Measurements from ENCODE around the gene VWCE. TPM values are rescaled to one million over a fixed set of nuclear protein-coding genes. Genes with fewer than 3 reads are reported as not detected.

The VWCE gene
- total RNA-seq, 2 experiments from 2014 or later, result 5.2 to 6.8 TPM

DNA sequence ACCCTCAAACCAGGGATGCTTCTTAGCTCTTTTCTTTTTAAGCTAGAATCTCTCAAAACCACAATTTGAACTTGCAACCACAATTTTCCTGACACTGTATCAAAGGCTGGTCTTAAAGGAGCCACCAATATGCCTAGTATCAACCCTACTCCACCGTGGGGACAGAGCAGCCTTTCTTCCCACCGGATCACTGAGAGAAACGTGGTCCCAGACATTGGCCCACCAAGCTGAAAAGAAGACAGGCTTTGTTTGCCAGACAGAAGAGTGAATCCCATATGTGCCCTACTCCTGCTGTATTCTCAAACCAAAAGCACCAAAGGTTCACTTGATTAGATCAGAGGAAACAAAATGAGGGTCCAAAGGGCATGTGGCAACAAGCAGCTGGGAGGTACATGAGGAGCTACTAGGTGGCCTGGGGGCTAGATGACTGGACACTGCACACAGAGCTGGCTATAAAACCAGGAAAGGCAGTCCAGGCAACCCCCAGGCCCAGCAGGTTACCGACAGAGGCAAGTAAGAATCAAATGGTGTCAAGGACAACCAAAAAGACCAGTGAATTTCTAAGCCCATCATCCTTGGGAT is 3.6 kb upstream of the VWCE start:
- H3K27ac Mint-ChIP-seq, result no peak overlapping the region
- H3K4me3 Mint-ChIP-seq, result no peak overlapping the region
- ChIA-PET POLR2A (interaction anchor here (0.5 kb wide), 1 partner anchor 13 kb away, joined by 3 read pairs; no protein-coding TSS in a partner anchor), CTCF (interaction anchor here (0.8 to 1.6 kb wide), 5 partner anchors 11 to 1002 kb away, joined by 4 to 7 read pairs (median 5); no protein-coding TSS in a partner anchor)
- ATAC-seq, result no peak
- peaks cover 4% of the 10 kb centered on the region for H3K27me3 Mint-ChIP-seq
- no peaks in the 10 kb centered on the region for H3K9me3 Mint-ChIP-seq (ENCODE audit: low read depth)
- no peak for DNase-seq
- peaks cover 60% of the 10 kb centered on the region for H3K36me3 Mint-ChIP-seq (ENCODE audit: low read depth)
- H3K4me1 Mint-ChIP-seq, result peaks cover 27% of the 10 kb centered on the region
- intact Hi-C loops (cut with DNase I, micrococcal nuclease), result loop anchor here in 1 of 2 experiments (10.0 kb wide), 1 partner anchor 464 kb away; no protein-coding TSS in a partner anchor

- H3K27ac Mint-ChIP-seq, result no peak overlapping the region
- H3K4me3 Mint-ChIP-seq, result no peak overlapping the region
- DNase-seq, result no peak
- ATAC-seq, result no peak
- peaks cover 9% of the 10 kb centered on the region for H3K27me3 Mint-ChIP-seq
- ChIA-PET CTCF (no interaction called here), POLR2A (no interaction called here)
- H3K4me1 Mint-ChIP-seq, result peaks cover 33% of the 10 kb centered on the region
- peaks cover 54% of the 10 kb centered on the region for H3K36me3 Mint-ChIP-seq (ENCODE audit: low read depth)
- intact Hi-C loops (cut with DNase I, micrococcal nuclease), result loop anchor here in 1 of 2 experiments (10.0 kb wide), 1 partner anchor 463 kb away; no protein-coding TSS in a partner anchor
- no peaks in the 10 kb centered on the region for H3K9me3 Mint-ChIP-seq (ENCODE audit: low read depth)
Observed at GRCh38 chr11:61297746-61298145, 2.6 kb upstream of the VWCE start.

DNA sequence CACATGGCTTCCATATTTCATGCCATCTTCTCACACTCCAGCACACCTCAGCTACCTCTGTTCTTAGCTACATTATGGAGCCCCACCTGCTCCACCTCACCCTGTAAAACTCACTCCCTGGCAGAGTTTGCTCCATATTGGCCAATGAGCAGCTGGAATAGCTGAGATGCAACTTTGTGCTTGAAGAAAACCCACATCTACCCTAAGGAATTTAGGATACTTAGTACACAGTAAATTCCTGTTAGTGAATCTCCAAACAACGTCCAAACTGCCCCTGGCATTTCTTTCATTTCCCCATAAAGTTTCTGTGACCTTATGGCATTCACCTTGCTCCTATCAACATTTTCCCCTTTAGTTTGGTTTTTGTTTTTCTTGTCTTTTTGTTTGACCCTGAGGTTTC is 2.2 kb upstream of the VWCE start:
- Mint-ChIP-seq H3K27me3 (peaks cover 12% of the 10 kb centered on the region), H3K36me3 (ENCODE audit: low read depth) (peaks cover 50% of the 10 kb centered on the region), H3K27ac (no peak overlapping the region), H3K4me1 (peaks cover 33% of the 10 kb centered on the region), H3K4me3 (no peak overlapping the region), H3K9me3 (ENCODE audit: low read depth) (no peaks in the 10 kb centered on the region)
- ChIA-PET POLR2A (no interaction called here), CTCF (interaction anchor here (0.7 kb wide), 1 partner anchor 43 kb away, joined by 3 read pairs; no protein-coding TSS in a partner anchor)
- ATAC-seq (no peak), DNase-seq (no peak)
- intact Hi-C loops (cut with DNase I, micrococcal nuclease), result loop anchor here in 1 of 2 experiments (10.0 kb wide), 1 partner anchor 463 kb away; no protein-coding TSS in a partner anchor

DNA sequence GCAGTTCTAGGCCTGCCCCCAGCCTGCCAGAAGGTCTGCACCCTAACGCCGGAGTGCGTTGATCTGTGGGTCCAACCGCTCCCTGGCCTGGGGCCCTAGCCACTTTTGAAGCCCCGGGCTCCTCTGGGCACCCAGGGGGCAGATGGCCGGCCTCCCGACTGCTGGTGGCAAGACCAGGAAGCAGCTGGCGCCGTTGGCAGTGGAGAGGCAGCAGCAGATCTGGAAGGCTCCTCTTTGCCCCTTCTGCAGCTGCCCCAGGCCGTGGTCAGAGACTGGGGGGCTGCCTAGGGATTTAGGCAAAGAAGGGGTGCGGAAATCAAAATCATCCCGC is 445 bp upstream of the VWCE start:
- Mint-ChIP-seq H3K27me3 (peaks cover 14% of the 10 kb centered on the region), H3K9me3 (ENCODE audit: low read depth) (no peaks in the 10 kb centered on the region), H3K36me3 (ENCODE audit: low read depth) (peaks cover 32% of the 10 kb centered on the region), H3K4me3 (peak overlapping the region; percentile 80), H3K27ac (no peak overlapping the region), H3K4me1 (peaks cover 33% of the 10 kb centered on the region)
- CTCF ChIA-PET, result interaction anchor here (1.1 to 2.8 kb wide), 4 partner anchors 41 to 132 kb away, joined by 4 to 9 read pairs (median 4); partner anchors contain the start of gene TMEM216
- intact Hi-C loops (cut with DNase I, micrococcal nuclease), result loop anchor here in 1 of 2 experiments (10.0 kb wide), 1 partner anchor 461 kb away; no protein-coding TSS in a partner anchor
- DNase-seq, result no peak
- POLR2A ChIA-PET, result interaction anchor here (1.8 kb wide), 1 partner anchor 9 kb away, joined by 3 read pairs; no protein-coding TSS in a partner anchor
- no peak for ATAC-seq

- Mint-ChIP-seq H3K27ac (peak overlapping the region; percentile 81), H3K4me1 (peaks cover 28% of the 10 kb centered on the region), H3K27me3 (peaks cover 14% of the 10 kb centered on the region), H3K36me3 (ENCODE audit: low read depth) (peaks cover 23% of the 10 kb centered on the region), H3K9me3 (ENCODE audit: low read depth) (no peaks in the 10 kb centered on the region), H3K4me3 (peak overlapping the region; percentile 80)
- DNase-seq, result peak; percentile 61
- intact Hi-C loops (cut with DNase I, micrococcal nuclease), result loop anchor here (1.0 to 10.0 kb wide), 6 partner anchors 39 to 462 kb away; partner anchors contain the start of genes DDB1 (in 1 of the 2), TKFC (in 1 of the 2), TMEM109 (in 1 of the 2) and TMEM138 (in 1 of the 2)
- ChIA-PET POLR2A (interaction anchor here (0.5 to 1.7 kb wide), 3 partner anchors 68 to 108 kb away, joined by 3 to 5 read pairs (median 3); partner anchors contain the start of genes CYB561A3 and TMEM138), CTCF (interaction anchor here (0.6 to 2.8 kb wide), 20 partner anchors 16 to 1492 kb away, joined by 3 to 9 read pairs (median 3); partner anchors contain the start of genes CYB561A3, SCGB1A1 and TMEM216)
- ATAC-seq, result peak; percentile 42
Observed at GRCh38 chr11:61293867-61294716, 1.0 kb downstream of the VWCE start.

- no peak for ATAC-seq
- intact Hi-C loops (cut with DNase I, micrococcal nuclease), result loop anchor here (5.0 to 10.0 kb wide), 3 partner anchors 380 to 460 kb away; partner anchors contain the start of gene TMEM109 (in 1 of the 2)
- no peaks in the 10 kb centered on the region for H3K9me3 Mint-ChIP-seq (ENCODE audit: low read depth)
- H3K4me1 Mint-ChIP-seq, result peaks cover 13% of the 10 kb centered on the region
- CTCF ChIA-PET, result interaction anchor here (1.6 kb wide), 1 partner anchor 461 kb away, joined by 6 read pairs; no protein-coding TSS in a partner anchor
- no peak overlapping the region for H3K27ac Mint-ChIP-seq
- POLR2A ChIA-PET, result no interaction called here
- DNase-seq, result no peak
- peaks cover 14% of the 10 kb centered on the region for H3K27me3 Mint-ChIP-seq
- H3K4me3 Mint-ChIP-seq, result peak overlapping the region; percentile 23
- peaks cover 9% of the 10 kb centered on the region for H3K36me3 Mint-ChIP-seq (ENCODE audit: low read depth)
Observed at GRCh38 chr11:61292356-61292755, 2.8 kb downstream of the VWCE start.

DNA sequence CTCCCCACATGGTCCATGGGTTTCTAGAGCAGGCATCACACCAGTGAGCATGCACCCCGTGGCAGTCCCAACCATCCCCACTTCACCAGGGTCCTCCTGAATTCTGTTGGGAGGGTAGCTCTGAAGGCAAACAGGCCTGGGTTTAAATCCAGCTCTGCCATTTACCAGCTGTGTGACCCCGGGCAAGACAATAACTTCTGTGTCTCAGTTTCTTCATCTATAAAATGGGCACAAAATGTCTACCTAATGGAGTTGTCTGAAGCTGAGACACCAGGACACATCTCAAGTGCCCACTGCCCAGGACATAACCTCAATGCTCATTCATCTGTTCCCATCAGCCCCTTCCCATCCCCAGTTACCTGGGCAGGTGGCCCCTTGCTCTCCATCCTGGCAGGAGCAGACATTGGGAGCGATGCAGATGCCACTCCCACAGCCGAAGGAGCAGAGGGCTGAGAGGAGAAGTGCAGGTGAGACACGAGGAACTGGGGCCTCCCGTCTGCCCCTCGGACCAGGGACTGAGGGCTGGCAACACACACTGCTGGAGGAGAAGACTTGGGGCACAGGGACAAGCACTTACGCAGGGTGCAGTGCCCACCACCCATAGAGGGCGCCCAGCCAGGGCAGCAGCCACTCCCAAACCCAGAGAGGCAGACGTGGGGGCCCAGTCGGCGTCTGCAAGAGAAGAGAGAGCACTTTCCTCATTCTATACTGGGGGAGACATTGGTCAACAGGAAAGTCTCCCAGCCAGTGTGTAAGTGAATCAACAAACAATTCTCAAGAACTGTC is 4.0 kb downstream of the VWCE start:
- Mint-ChIP-seq H3K4me1 (peaks cover 10% of the 10 kb centered on the region), H3K27me3 (peaks cover 14% of the 10 kb centered on the region), H3K27ac (no peak overlapping the region), H3K9me3 (ENCODE audit: low read depth) (no peaks in the 10 kb centered on the region), H3K4me3 (no peak overlapping the region), H3K36me3 (ENCODE audit: low read depth) (peaks cover 4% of the 10 kb centered on the region)
- DNase-seq (peak; percentile 37), ATAC-seq (no peak)
- POLR2A ChIA-PET, result no interaction called here
- CTCF ChIA-PET, result interaction anchor here (0.5 kb wide), 1 partner anchor 158 kb away, joined by 3 read pairs; no protein-coding TSS in a partner anchor
- intact Hi-C loops (cut with DNase I, micrococcal nuclease), result loop anchor here (5.0 to 10.0 kb wide), 3 partner anchors 379 to 459 kb away; partner anchors contain the start of gene TMEM109 (in 1 of the 2)

DNA sequence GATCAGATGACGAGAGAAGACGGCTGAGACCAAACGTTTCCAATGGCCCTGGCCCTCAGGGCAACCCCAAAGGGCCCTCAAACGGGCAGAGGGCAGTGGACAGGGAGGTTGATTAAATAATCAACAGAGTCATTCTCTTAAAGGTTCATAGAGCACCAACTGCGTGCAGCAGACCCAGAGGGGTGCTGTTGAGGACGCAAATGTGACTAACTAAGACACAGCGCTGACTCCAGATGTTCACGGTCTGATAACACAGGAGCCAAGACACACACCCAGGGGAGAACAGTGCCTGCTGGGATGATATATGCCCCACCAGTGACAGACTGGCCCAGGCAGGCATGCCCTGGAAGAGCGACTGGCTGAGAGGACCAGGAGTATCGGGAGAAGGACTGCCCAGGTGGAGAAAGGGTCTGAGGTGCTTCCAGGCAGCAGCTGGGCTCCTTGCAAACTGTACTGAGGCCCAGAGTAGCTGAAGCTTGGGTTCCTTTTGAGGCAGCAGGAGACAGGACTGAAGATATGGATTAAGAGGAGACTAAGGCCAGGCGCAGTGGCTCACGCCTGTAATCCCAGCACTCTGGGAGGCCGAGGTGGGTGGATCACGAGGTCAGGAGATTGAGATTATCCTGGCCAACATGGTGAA is 7.7 kb downstream of the VWCE start:
- H3K9me3 Mint-ChIP-seq (ENCODE audit: low read depth), result no peaks in the 10 kb centered on the region
- CTCF ChIA-PET, result no interaction called here
- H3K27ac Mint-ChIP-seq, result no peak overlapping the region
- peaks cover 4% of the 10 kb centered on the region for H3K27me3 Mint-ChIP-seq
- H3K36me3 Mint-ChIP-seq (ENCODE audit: low read depth), result peaks cover 15% of the 10 kb centered on the region
- H3K4me1 Mint-ChIP-seq, result no peaks in the 10 kb centered on the region
- ATAC-seq, result no peak
- no peak overlapping the region for H3K4me3 Mint-ChIP-seq
- POLR2A ChIA-PET, result interaction anchor here (0.7 kb wide), 2 partner anchors 142 to 1402 kb away, joined by 3 read pairs; partner anchors contain the start of gene LRRN4CL
- DNase-seq, result no peak
- intact Hi-C loops (cut with DNase I, micrococcal nuclease), result no loop called here

DNA sequence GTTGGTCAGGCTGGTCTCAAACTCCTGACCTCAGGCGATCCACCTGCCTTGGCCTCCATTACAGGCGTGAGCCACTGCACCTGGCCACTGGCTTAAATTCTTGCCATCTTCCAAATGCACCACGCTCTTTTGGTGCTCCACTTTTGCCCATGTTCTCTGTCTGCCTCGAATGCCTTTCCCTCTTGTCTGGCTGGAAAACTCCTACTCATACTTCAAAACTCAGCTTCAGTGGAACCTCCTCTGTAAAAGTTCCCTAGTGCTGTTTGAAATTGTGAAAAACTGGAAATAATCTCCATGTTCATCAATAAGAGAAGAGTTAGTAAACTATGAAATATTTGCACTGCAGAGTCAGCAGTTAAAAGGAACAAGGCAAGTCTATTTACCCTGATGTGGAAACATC is 11.5 kb downstream of the VWCE start:
- H3K27me3 Mint-ChIP-seq, result no peaks in the 10 kb centered on the region
- ATAC-seq (no peak), DNase-seq (no peak)
- H3K36me3 Mint-ChIP-seq (ENCODE audit: low read depth), result peaks cover 19% of the 10 kb centered on the region
- intact Hi-C loops (cut with DNase I, micrococcal nuclease), result no loop called here
- H3K4me1 Mint-ChIP-seq, result no peaks in the 10 kb centered on the region
- no peak overlapping the region for H3K27ac Mint-ChIP-seq
- no peak overlapping the region for H3K4me3 Mint-ChIP-seq
- POLR2A ChIA-PET, result no interaction called here
- no peaks in the 10 kb centered on the region for H3K9me3 Mint-ChIP-seq (ENCODE audit: low read depth)
- CTCF ChIA-PET, result interaction anchor here (0.9 kb wide), 1 partner anchor 29 kb away, joined by 3 read pairs; no protein-coding TSS in a partner anchor

GRCh38 chr11:61281581-61282250 is 13.4 kb downstream of the VWCE start:
- H3K27ac Mint-ChIP-seq, result no peak overlapping the region
- ChIA-PET CTCF (interaction anchor here (0.6 to 1.4 kb wide), 4 partner anchors 104 to 439 kb away, joined by 3 to 4 read pairs (median 3); no protein-coding TSS in a partner anchor), POLR2A (no interaction called here)
- H3K9me3 Mint-ChIP-seq (ENCODE audit: low read depth), result no peaks in the 10 kb centered on the region
- H3K4me1 Mint-ChIP-seq, result no peaks in the 10 kb centered on the region
- intact Hi-C loops (cut with DNase I, micrococcal nuclease), result no loop called here
- ATAC-seq, result peak; percentile 71
- peaks cover 19% of the 10 kb centered on the region for H3K36me3 Mint-ChIP-seq (ENCODE audit: low read depth)
- H3K27me3 Mint-ChIP-seq, result no peaks in the 10 kb centered on the region
- peak; percentile 65 for DNase-seq
- no peak overlapping the region for H3K4me3 Mint-ChIP-seq
